Measurements from ENCODE around the gene MZB1. TPM values are rescaled to one million over a fixed set of nuclear protein-coding genes. Genes with fewer than 3 reads are reported as not detected.
"Not testable (repeated sequence)": the region's sequence is repeated elsewhere in the genome, so short reads cannot be mapped to it uniquely, and the experiment has no call there.

The MZB1 gene
- polyA plus RNA-seq, 1 donor from 2014 or later = 193 TPM

- Mint-ChIP-seq H3K36me3 (peaks cover 6% of the 10 kb centered on the region), H3K27ac (no peak overlapping the region), H3K27me3 (no peaks in the 10 kb centered on the region), H3K4me3 (no peak overlapping the region), H3K4me1 (no peaks in the 10 kb centered on the region), H3K9me3 (no peaks in the 10 kb centered on the region)
These were observed 26.2 kb upstream of the MZB1 start for GRCh38 chr5:139415869-139416268.

GRCh38 chr5:139415221-139415861 lies 25.6 kb upstream of the MZB1 start:
- no peaks in the 10 kb centered on the region for H3K27me3 Mint-ChIP-seq
- no peak overlapping the region for H3K27ac Mint-ChIP-seq
- H3K9me3 Mint-ChIP-seq = no peaks in the 10 kb centered on the region
- no peaks in the 10 kb centered on the region for H3K4me1 Mint-ChIP-seq
- H3K36me3 Mint-ChIP-seq = peaks cover 6% of the 10 kb centered on the region
- no peak overlapping the region for H3K4me3 Mint-ChIP-seq

GRCh38 chr5:139414581-139415130 lies 24.9 kb upstream of the MZB1 start:
- H3K36me3 Mint-ChIP-seq = peaks cover 3% of the 10 kb centered on the region
- no peaks in the 10 kb centered on the region for H3K27me3 Mint-ChIP-seq
- no peak overlapping the region for H3K27ac Mint-ChIP-seq
- H3K4me3 Mint-ChIP-seq = no peak overlapping the region
- no peaks in the 10 kb centered on the region for H3K9me3 Mint-ChIP-seq
- H3K4me1 Mint-ChIP-seq = peaks cover 0 to 1% (median 0%) of the 10 kb centered on the region in 3 donors

GRCh38 chr5:139413963-139414362 lies 24.2 kb upstream of the MZB1 start:
- no peaks in the 10 kb centered on the region for H3K36me3 Mint-ChIP-seq
- H3K27me3 Mint-ChIP-seq = no peaks in the 10 kb centered on the region
- no peak overlapping the region for H3K27ac Mint-ChIP-seq
- H3K4me1 Mint-ChIP-seq = peaks cover 0 to 3% (median 0%) of the 10 kb centered on the region in 3 donors
- H3K4me3 Mint-ChIP-seq = no peak overlapping the region
- H3K9me3 Mint-ChIP-seq = no peaks in the 10 kb centered on the region

GRCh38 chr5:139413153-139413552 lies 23.4 kb upstream of the MZB1 start:
- Mint-ChIP-seq H3K4me1 (peaks cover 0 to 6% (median 0%) of the 10 kb centered on the region in 3 donors), H3K4me3 (no peak overlapping the region), H3K27ac (no peak overlapping the region), H3K9me3 (no peaks in the 10 kb centered on the region), H3K36me3 (no peaks in the 10 kb centered on the region), H3K27me3 (no peaks in the 10 kb centered on the region)

GRCh38 chr5:139410993-139411828 lies 21.5 kb upstream of the MZB1 start:
- Mint-ChIP-seq H3K27me3 (no peaks in the 10 kb centered on the region), H3K4me1 (peaks cover 8 to 20% (median 13%) of the 10 kb centered on the region in 3 donors), H3K36me3 (no peaks in the 10 kb centered on the region), H3K9me3 (no peaks in the 10 kb centered on the region), H3K4me3 (no peak overlapping the region), H3K27ac (no peak overlapping the region)

- H3K27me3 Mint-ChIP-seq = no peaks in the 10 kb centered on the region
- peaks cover 8 to 20% (median 13%) of the 10 kb centered on the region in 3 donors for H3K4me1 Mint-ChIP-seq
- no peaks in the 10 kb centered on the region for H3K9me3 Mint-ChIP-seq
- no peak overlapping the region for H3K27ac Mint-ChIP-seq
- no peak overlapping the region for H3K4me3 Mint-ChIP-seq
- peaks cover 1% of the 10 kb centered on the region for H3K36me3 Mint-ChIP-seq
These were observed 20.6 kb upstream of the MZB1 start for GRCh38 chr5:139410121-139410992.

GRCh38 chr5:139409116-139409515 lies 19.4 kb upstream of the MZB1 start:
- not testable (repeated sequence) for H3K27me3 Mint-ChIP-seq, H3K36me3 Mint-ChIP-seq, H3K9me3 Mint-ChIP-seq, H3K27ac Mint-ChIP-seq
- peaks cover 14 to 26% (median 17%) of the 10 kb centered on the region in 3 donors for H3K4me1 Mint-ChIP-seq
- peak overlapping the region in 1 of 4 donors; percentile 28 for H3K4me3 Mint-ChIP-seq

GRCh38 chr5:139408191-139408590 lies 18.5 kb upstream of the MZB1 start:
- Mint-ChIP-seq H3K27me3 (no peaks in the 10 kb centered on the region), H3K9me3 (no peaks in the 10 kb centered on the region), H3K27ac (peak overlapping the region in 1 of 3 donors; percentile 34), H3K4me3 (no peak overlapping the region), H3K4me1 (peaks cover 21 to 31% (median 21%) of the 10 kb centered on the region in 3 donors), H3K36me3 (peaks cover 1% of the 10 kb centered on the region)

GRCh38 chr5:139407517-139407916 lies 17.8 kb upstream of the MZB1 start:
- peaks cover 1% of the 10 kb centered on the region for H3K36me3 Mint-ChIP-seq
- no peaks in the 10 kb centered on the region for H3K9me3 Mint-ChIP-seq
- no peaks in the 10 kb centered on the region for H3K27me3 Mint-ChIP-seq
- H3K4me3 Mint-ChIP-seq = peak overlapping the region; percentile 5 to 85 (median 48)
- peak overlapping the region in 2 of 3 donors; percentile 34 to 89 for H3K27ac Mint-ChIP-seq
- H3K4me1 Mint-ChIP-seq = peaks cover 21 to 37% (median 28%) of the 10 kb centered on the region in 3 donors

- Mint-ChIP-seq H3K4me1 (peaks cover 21 to 37% (median 28%) of the 10 kb centered on the region in 3 donors), H3K36me3 (peaks cover 1% of the 10 kb centered on the region), H3K27me3 (no peaks in the 10 kb centered on the region), H3K9me3 (no peaks in the 10 kb centered on the region), H3K27ac (peak overlapping the region in 1 of 3 donors; percentile 34), H3K4me3 (peak overlapping the region in 2 of 4 donors; percentile 5 to 52)
These were observed 17.2 kb upstream of the MZB1 start for GRCh38 chr5:139406963-139407362.

- Mint-ChIP-seq H3K4me3 (peak overlapping the region; percentile 91 to 98 (median 92)), H3K27ac (peak overlapping the region in 2 of 3 donors; percentile 93 to 98), H3K4me1 (peaks cover 22 to 36% (median 29%) of the 10 kb centered on the region in 3 donors), H3K36me3 (peaks cover 1% of the 10 kb centered on the region), H3K27me3 (no peaks in the 10 kb centered on the region), H3K9me3 (no peaks in the 10 kb centered on the region)
These were observed 14.7 kb upstream of the MZB1 start for GRCh38 chr5:139404484-139404840.

- H3K27ac Mint-ChIP-seq = peak within 1 kb of the TSS; percentile 93 to 98 (median 98)
- peak within 1 kb of the TSS; percentile 91 to 98 (median 92) for H3K4me3 Mint-ChIP-seq
- H3K4me1 Mint-ChIP-seq = peaks cover 25 to 39% (median 34%) of the 10 kb centered on the region in 3 donors
- no peaks in the 10 kb centered on the region for H3K9me3 Mint-ChIP-seq
- peaks cover 1% of the 10 kb centered on the region for H3K36me3 Mint-ChIP-seq
- no peaks in the 10 kb centered on the region for H3K27me3 Mint-ChIP-seq
These were observed 14.2 kb upstream of the MZB1 start, which contains the start of gene SPATA24 for GRCh38 chr5:139403787-139404483. Gene SPATA24 (minus strand): TSS chr5:139404089. CDS start chr5:139404060, 29 bp downstream.

- H3K27me3 Mint-ChIP-seq = no peaks in the 10 kb centered on the region
- H3K36me3 Mint-ChIP-seq = peaks cover 1% of the 10 kb centered on the region
- no peaks in the 10 kb centered on the region for H3K9me3 Mint-ChIP-seq
- peak overlapping the region; percentile 93 to 98 (median 98) for H3K27ac Mint-ChIP-seq
- H3K4me3 Mint-ChIP-seq = peak overlapping the region; percentile 91 to 98 (median 92)
- H3K4me1 Mint-ChIP-seq = peaks cover 25 to 36% (median 34%) of the 10 kb centered on the region in 3 donors
These were observed 13.7 kb upstream of the MZB1 start for GRCh38 chr5:139403418-139403786.

Measured in IgD-negative memory B cell (primary cell).